Esophagus squamous epithelium (tissue), 5 donors: ENCODE measurements around the gene APOBEC3A. TPM values are rescaled to one million over a fixed set of nuclear protein-coding genes. Genes with fewer than 3 reads are reported as not detected.
"Not testable (repeated sequence)": the region's sequence is repeated elsewhere in the genome, so short reads cannot be mapped to it uniquely, and the experiment has no call there.

Source experiments
- DNase-seq: peaks from one replicate; lab custom pipeline; 2025; lab: John Stamatoyannopoulos, UW
- H3K27ac ChIP-seq, 4 donors: fragments of 200-600 bp; sonication (generic); one replicate each; pipeline ENCODE4 v1.5.1; 2016 to 2019; ENCODE audit warnings: mild to moderate bottlenecking in 1 of 4
- H3K27me3 ChIP-seq, 4 donors: fragments of 200-600 bp; sonication (generic); 1 replicate in 3 of 4; 2 replicates in 1 of 4; pipeline versions ENCODE4 v1.5.1 to v1.6.0; 2017 to 2021; ENCODE audit warnings: antibody characterized with exemption in 1 of 4
- H3K36me3 ChIP-seq, 3 donors: fragments of 200-600 bp; sonication (generic); one replicate each; pipeline ENCODE4 v1.5.1; 2016 to 2019
- H3K4me1 ChIP-seq, 3 donors: fragments of 200-600 bp; sonication (generic); one replicate each; pipeline ENCODE4 v1.5.1; 2017 to 2019
- H3K4me3 ChIP-seq, 4 donors: fragments of 200-600 bp; sonication (generic); 1 replicate in 3 of 4; 2 replicates in 1 of 4; pipeline ENCODE4 v1.5.1; 2016 to 2019; ENCODE audit warnings: mild to moderate bottlenecking in 2 of 4, moderate library complexity in 1 of 4
- H3K9me3 ChIP-seq, 3 donors: fragments of 200-600 bp; sonication (generic); one replicate each; pipeline ENCODE4 v1.5.1; 2016 to 2019
- CTCF ChIP-seq, 6 experiments: fragments of 450-650 bp in 4 of 6; fragments of 200-600 bp in 2 of 6; sonication (generic) in 2 of 6; IDR thresholded peaks; one replicate each; pipeline ENCODE4 v1.5.1; 2016 to 2019; ENCODE audit warnings: antibody characterized with exemption in 6 of 6, mild to moderate bottlenecking in 4 of 6, moderate library complexity in 4 of 6
- POLR2A ChIP-seq, 4 donors: fragments of 450-650 bp; IDR thresholded peaks; one replicate each; pipeline ENCODE4 v1.6.1; 2017; ENCODE audit warnings: antibody characterized with exemption in 4 of 4, mild to moderate bottlenecking in 4 of 4, moderate library complexity in 3 of 4
- WGBS, 2 donors: methylation state at CpG; one replicate each; pipeline ENCODE4 v1.1.5; 2018; 5-methylcytosine and 5-hydroxymethylcytosine counted together
- intact Hi-C: fragments of 100-400 bp; cut with DNase I; formaldehyde crosslinking; loops from one replicate; pipeline ENCODE4 v1.15.0; 2022
- total RNA-seq, 4 donors: library from RNA; depleted of rRNA; stranded (reverse); fragments of >200 nt; gene quantifications; one replicate each; pipeline ENCODE4 v1.1.0, GENCODE V29; 2016
- donor health status: DM: yes; HTN: yes; CAD: no.

The APOBEC3A gene
- total RNA-seq, 4 donors from 2014 or later, result 0.57 to 27.3 (median 1.3) TPM

GRCh38 chr22:38981005-38981991, 23.9 kb downstream of the APOBEC3A start:
- Histone ChIP-seq H3K27me3 (no peaks in the 10 kb centered on the region), H3K27ac (peak overlapping the region in 3 of 4 donors; percentile 74 to 86 (median 76)), H3K4me3 (peak overlapping the region in 3 of 4 donors; percentile 23 to 69 (median 43)), H3K9me3 (peaks cover 0 to 6% (median 0%) of the 10 kb centered on the region in 3 donors), H3K36me3 (no peaks in the 10 kb centered on the region), H3K4me1 (peaks cover 0 to 42% (median 16%) of the 10 kb centered on the region in 3 donors)
- 5 to 13% methylated on average over 16 of the region's 27 CpGs for WGBS, 2 donors
- intact Hi-C loops, result loop anchor here (10.0 kb wide), 1 partner anchor 106 kb away; the partner anchor contains the start of gene CBX6
- TF ChIP-seq POLR2A (IDR thresholded peaks at IDR 0.05) (peak in 1 of 4 donors; percentile 24), CTCF (IDR thresholded peaks at IDR 0.05) (peak in 4 of 6 experiments; percentile 35 to 54 (median 47))
- no peak for DNase-seq

DNA sequence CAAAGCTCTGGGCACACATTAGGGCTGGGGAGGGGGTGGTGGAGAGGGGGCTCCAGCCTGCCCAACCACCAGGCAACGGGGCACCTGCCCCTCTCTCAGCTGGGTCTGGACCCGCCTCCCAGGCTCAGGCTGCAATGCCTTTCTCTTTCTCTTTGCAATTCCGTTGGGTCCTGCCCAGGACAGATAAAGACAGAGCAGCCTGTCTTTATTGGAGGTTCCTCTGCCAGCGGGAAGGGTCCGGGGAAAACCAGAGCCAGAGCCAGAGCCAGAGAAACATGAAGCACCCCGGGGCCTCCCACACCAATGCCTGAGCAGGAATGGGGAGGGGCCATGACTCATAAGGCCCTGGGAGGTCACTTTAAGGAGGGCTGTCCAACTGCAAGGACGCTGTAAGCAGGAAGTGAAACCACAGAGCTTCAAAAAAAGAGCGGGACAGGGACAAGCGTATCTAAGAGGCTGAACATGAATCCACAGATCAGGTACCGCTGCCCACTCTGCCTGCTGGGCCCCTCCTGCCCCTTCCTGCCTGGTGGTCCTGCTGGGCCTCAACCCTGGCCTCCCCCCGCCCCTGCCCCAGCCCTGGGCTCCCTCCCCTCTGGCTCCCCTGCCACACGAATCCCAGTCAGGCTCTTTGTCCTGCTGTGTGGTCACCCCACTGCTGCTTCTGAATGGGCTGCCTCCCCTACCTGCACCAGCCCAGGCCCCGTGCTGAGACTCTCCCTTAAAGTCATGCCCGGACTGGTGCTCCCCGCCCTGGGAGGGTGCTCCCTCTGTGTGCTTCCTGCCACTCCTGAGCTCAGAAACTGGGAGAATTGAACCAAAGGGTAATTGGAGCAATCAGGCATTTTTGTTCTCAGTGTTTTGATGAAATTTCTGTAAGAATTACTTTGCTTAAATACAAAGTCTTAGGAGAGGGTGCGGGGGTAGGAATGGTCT, 24.9 kb downstream of the APOBEC3A start, which contains the start of gene APOBEC3B:
Gene APOBEC3B (plus strand): TSS at position 356 of the 936 bp plus-strand sequence. CDS start 107 bp downstream, at position 463.
- intact Hi-C loops, result loop anchor here (10.0 kb wide), 1 partner anchor 107 kb away; the partner anchor contains the start of gene CBX6
- Histone ChIP-seq H3K36me3 (no peaks in the 10 kb centered on the region), H3K27ac (peak within 1 kb of the TSS in 3 of 4 donors; percentile 74 to 86 (median 76)), H3K4me1 (peaks cover 0 to 42% (median 16%) of the 10 kb centered on the region in 3 donors), H3K27me3 (no peaks in the 10 kb centered on the region), H3K9me3 (peaks cover 0 to 6% (median 0%) of the 10 kb centered on the region in 3 donors), H3K4me3 (peak within 1 kb of the TSS in 3 of 4 donors; percentile 23 to 69 (median 43))
- TF ChIP-seq POLR2A (IDR thresholded peaks at IDR 0.05), result peak in 1 of 4 donors; percentile 49
- no peak for TF ChIP-seq CTCF (IDR thresholded peaks at IDR 0.05)
- DNase-seq, result peak; percentile 54
- 7 to 16% methylated on average over 7 to 11 of the region's 16 CpGs for WGBS, 2 donors

DNA sequence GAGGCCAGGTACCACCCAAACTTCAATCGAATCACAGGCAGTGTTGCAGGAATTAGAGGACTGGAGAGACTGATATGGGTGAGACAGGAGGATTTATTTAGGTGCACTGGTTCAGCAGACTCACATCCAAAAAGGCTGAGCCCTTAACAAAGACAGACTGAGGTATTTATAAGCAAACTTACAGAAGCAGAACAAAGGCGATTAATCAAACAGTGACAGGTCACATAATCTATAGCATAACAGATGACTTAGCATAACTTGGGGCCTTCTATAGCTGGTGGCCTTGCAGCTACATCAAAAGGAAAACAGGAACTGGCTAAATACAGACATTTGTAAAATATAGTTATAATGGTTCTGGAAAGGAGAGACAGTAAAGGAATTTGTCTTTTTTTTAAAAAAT, 26.8 kb downstream of the APOBEC3A start:
- peaks cover 0 to 6% (median 0%) of the 10 kb centered on the region in 3 donors for H3K9me3 ChIP-seq
- intact Hi-C loops, result loop anchor here (10.0 kb wide), 1 partner anchor 109 kb away; the partner anchor contains the start of gene CBX6
- DNase-seq, result no peak
- H3K4me3 ChIP-seq, result no peak overlapping the region
- peaks cover 0 to 42% (median 16%) of the 10 kb centered on the region in 3 donors for H3K4me1 ChIP-seq
- H3K27me3 ChIP-seq, result no peaks in the 10 kb centered on the region
- WGBS, 2 donors, result 69 to 80% methylated on average over 2 of the region's 2 CpGs
- TF ChIP-seq CTCF (IDR thresholded peaks at IDR 0.05), result no peak
- no peak for TF ChIP-seq POLR2A (IDR thresholded peaks at IDR 0.05)
- H3K27ac ChIP-seq, result peak overlapping the region in 2 of 4 donors; percentile 57 to 78
- H3K36me3 ChIP-seq, result no peaks in the 10 kb centered on the region

DNA sequence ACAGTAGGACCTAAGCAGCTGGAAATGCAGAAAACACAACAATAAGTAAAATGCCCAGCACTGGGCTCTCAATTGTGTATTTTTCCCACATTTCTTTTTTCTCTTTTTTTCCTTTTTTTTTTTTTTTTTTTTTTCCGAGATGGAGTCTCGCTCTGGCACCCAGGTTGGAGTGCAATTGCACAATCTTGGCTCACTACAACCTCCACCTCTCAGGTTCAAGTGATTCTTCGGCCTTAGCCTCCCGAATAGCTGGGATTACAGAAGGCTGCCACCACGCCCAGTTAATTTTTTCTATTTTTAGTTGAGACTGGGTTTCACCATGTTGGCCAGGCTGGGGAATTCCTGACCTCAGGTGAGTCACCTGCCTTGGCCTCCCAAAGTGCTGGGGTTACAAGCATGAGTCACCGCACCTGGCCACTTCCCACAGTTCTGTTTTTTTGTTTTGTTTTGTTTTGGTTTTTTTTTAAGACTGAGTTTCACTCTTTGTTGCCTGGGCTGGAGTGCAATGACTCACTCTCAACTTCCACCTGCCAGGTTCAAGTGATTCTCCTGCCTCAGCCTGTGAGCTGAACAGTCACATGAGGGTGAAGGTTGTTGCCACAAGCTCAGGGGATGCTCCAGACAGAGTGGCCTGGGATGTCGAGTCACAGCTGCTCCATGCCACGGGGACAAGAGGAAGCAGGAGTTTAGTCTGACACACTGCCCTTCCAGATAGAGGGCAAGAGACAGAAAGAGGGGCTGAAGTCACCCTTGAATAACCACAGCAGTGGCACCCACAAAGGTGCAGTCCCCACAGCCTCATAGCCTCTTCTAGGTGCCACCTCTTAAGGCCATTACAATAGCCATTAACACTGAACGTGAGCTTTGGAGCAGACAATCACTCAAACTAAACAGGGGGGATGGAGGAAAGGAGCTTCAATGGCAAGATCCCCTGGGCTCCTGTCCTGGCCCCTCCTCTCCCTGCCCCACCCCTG, 27.7 kb downstream of the APOBEC3A start:
- not testable (repeated sequence) for DNase-seq, H3K9me3 ChIP-seq, H3K27me3 ChIP-seq, H3K4me3 ChIP-seq, H3K36me3 ChIP-seq
- H3K4me1 ChIP-seq, result peaks cover 0 to 42% (median 16%) of the 10 kb centered on the region in 3 donors
- WGBS, 2 donors, result 30 to 37% methylated on average over 6 to 7 of the region's 9 CpGs
- H3K27ac ChIP-seq, result peak overlapping the region in 3 of 4 donors; percentile 52 to 78 (median 57)
- intact Hi-C loops, result loop anchor here (10.0 kb wide), 1 partner anchor 110 kb away; the partner anchor contains the start of gene CBX6
